Effector memory CD4-positive, alpha-beta T cell (primary cell): ENCODE data around the gene EIF2D.
"Not testable (repeated sequence)": the region's sequence is repeated elsewhere in the genome, so short reads cannot be mapped to it uniquely, and the experiment has no call there.

ENCODE experiments used
- DNase-seq, 3 donors: peaks; one replicate each; pipeline ENCODE4 v3.0.0-alpha.2; 2020
- H3K27ac ChIP-seq: 2 replicates; pipeline ENCODE4 v1.7.0; 2013; ENCODE audit warnings: mild to moderate bottlenecking, low read length, moderate library complexity; ENCODE audit not compliant: insufficient read depth, poor library complexity, severe bottlenecking
- H3K27me3 ChIP-seq: replicated peaks from 2 replicates; pipeline ENCODE4 v1.7.0; 2013; ENCODE audit warnings: mild to moderate bottlenecking, low read length; ENCODE audit not compliant: insufficient read depth, control insufficient read depth, poor library complexity, severe bottlenecking
- H3K36me3 ChIP-seq: 2 replicates; pipeline ENCODE4 v1.7.0; 2013; ENCODE audit warnings: mild to moderate bottlenecking, low read length, moderate library complexity; ENCODE audit not compliant: control insufficient read depth, insufficient read depth
- H3K4me1 ChIP-seq: 2 replicates; pipeline ENCODE4 v1.7.0; 2013; ENCODE audit warnings: low read length, mild to moderate bottlenecking; ENCODE audit not compliant: control insufficient read depth, insufficient read depth, poor library complexity, severe bottlenecking
- H3K4me3 ChIP-seq: 2 replicates; pipeline ENCODE4 v1.7.0; 2013; ENCODE audit warnings: low read length, low read depth, mild to moderate bottlenecking; ENCODE audit not compliant: insufficient read depth, poor library complexity, severe bottlenecking
- H3K9me3 ChIP-seq: 2 replicates; pipeline ENCODE4 v1.7.0; 2013; ENCODE audit warnings: mild to moderate bottlenecking, low read length, moderate library complexity; ENCODE audit not compliant: control insufficient read depth

EIF2D gene

DNA sequence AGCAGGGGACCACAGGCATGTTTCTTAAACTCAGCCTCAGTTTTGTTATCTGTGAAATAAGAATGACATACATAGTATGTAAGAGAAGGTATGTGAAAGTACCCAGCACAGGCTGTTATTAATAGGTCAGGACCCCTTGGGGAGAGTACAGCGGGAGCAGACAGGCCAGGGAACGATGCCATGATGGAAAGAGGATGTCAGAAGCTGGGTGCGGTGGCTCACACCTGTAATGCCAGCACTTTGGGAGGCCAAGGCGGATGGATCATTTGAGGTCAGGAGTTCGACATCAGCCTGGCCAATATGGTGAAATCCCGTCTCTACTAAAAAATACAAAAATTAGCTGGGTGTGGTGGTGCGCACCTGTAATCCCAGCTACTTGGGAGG, 31.2 kb downstream of the EIF2D start:
- H3K4me1 ChIP-seq = peaks cover 75% of the 10 kb centered on the region

DNA sequence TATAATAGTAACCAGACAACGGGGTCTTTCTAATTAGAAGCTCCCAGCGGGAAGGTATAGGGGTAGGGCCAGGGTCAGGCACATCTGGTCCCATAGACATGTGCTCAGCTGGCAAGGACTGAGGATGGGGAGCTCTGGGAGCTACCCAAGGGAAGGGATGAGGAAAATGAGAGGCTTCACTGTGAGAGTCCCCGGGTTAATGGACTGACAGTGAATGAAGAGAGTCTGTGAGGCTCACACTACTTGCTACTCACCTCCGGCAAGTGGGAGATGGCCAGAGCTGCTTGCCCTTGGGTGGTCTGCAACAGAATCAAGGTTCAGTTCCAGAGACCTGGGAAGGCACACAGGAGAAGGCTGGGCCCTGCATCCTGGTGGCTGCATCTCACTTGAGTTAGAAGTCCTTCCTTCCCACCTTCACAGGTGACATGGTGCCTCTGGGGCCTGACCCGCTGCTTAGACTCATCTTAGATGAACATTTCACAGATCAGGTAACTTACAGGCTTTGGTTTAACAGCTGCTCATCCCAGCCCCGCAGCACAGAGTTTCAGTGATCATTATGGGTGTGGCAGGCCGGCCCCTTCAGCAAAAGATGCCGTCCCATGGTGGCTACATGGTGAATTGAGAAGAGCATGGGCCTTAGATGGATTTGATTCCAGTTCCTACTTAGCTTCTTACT, 31.7 kb downstream of the EIF2D start:
- Histone ChIP-seq H3K36me3 (peaks cover 26% of the 10 kb centered on the region), H3K27ac (peak overlapping the region; percentile 93), H3K9me3 (no peaks in the 10 kb centered on the region), H3K27me3 (no peaks in the 10 kb centered on the region), H3K4me3 (peak overlapping the region; percentile 35), H3K4me1 (peaks cover 80% of the 10 kb centered on the region)
- no peak for DNase-seq

More for the DNA sequence above, 31.2 kb downstream of the EIF2D start:
- H3K27ac ChIP-seq = peak overlapping the region; percentile 93
- not testable (repeated sequence) for H3K27me3 ChIP-seq, H3K9me3 ChIP-seq, DNase-seq
- peaks cover 32% of the 10 kb centered on the region for H3K36me3 ChIP-seq
- H3K4me3 ChIP-seq = peak overlapping the region; percentile 35

DNA sequence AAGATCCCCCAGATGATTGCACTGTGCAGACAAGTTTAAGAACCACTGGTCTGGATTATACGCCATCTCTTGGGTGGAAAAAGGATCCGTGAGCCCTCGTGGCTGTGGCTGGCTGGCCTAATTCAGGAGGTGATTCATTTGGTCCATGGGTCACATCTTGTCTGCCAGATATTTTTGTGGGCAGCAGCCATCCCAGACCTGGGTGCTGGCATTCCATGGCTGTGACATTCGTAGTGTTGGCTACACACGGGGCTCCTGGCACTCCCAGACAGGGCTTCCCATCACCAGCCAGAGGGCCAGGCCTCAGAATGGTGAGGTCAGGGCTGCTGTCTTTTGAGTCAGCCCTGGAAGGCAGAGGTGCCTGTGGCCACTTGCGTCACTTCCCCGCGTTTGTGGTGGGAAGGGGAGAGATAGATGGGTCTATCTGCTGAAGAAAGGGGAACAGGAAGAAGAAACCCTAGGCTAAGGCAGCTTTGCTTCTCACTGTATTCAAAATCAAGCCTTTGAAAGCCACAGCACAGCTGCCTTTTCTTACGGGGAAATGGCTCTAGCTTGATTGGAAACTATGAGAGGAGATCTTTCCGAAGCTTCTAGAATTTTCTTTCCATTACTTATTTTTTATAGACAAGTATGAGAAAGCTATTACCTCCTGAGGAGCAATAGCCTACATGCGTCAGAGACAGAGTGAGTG, 32.4 kb downstream of the EIF2D start:
- Histone ChIP-seq H3K27me3 (no peaks in the 10 kb centered on the region), H3K27ac (peak overlapping the region; percentile 93), H3K9me3 (no peaks in the 10 kb centered on the region), H3K36me3 (peaks cover 19% of the 10 kb centered on the region), H3K4me3 (peak overlapping the region; percentile 35), H3K4me1 (peaks cover 84% of the 10 kb centered on the region)
- peak; percentile 84 to 86 (median 85) for DNase-seq

DNA sequence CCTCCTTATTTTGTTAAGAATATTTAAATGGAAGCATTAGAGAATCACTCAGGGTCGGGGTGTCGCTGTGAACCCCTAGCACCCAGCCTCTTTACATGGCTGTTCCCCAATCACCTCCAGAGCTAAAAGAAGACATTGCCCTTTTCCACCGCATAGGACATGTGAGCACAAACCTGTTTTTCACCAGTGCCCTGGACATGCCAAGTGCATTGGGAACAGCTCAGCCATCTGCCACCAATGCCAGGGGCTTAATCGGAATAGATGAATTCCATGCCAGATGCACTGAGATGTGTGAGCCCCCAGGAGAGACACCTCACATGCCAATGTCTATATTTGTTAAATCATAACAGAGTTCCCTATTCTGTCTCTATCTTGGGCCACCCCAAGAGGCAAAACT, 33.3 kb downstream of the EIF2D start:
- H3K4me1 ChIP-seq = peaks cover 90% of the 10 kb centered on the region
- H3K4me3 ChIP-seq = peak overlapping the region; percentile 11
- DNase-seq = no peak

DNA sequence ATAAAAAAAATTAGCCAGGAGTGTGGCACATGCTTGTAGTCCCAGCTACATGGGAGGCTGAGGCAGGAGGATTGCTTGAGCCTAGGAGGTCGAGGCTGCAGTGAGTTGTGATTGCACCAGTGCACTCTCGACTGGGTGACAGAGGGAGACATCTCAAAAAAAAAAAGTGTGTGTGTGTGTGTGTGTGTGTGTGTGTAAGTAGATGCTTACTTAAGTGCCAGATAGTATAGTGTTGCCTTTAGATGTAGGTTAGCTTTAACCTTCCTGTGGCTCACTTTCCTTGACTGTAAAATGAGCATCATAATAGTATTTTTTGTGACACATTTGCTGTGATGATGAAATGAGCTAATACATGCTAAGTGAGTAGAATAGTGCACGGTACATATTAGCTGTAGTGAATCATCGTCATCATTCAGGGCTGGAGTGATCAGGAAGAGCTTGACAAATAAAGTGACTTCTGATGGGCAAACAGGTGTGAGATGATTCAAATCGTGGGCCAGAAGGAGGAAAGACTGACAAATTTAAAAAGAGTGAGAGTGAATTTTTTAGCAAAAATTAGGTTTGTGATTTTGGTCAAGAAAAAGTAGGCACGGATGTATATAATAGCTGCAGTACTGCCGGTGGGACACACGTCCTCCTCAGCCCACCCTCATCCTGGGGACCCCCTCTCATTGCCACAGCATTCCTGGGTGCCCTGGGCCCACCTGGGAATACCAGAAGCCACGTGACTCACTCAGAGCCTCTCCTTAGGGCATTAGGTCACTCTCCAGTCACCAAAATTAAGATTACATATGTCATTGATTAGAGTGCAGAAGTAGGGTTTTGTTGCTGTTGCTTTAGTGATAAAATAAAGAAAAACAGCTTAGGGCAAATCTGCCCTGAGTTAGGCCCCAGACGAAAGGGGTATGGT, 33.9 kb downstream of the EIF2D start:
- no peak for DNase-seq
- peaks cover 4% of the 10 kb centered on the region for H3K36me3 ChIP-seq
- peaks cover 90% of the 10 kb centered on the region for H3K4me1 ChIP-seq
- no peaks in the 10 kb centered on the region for H3K27me3 ChIP-seq
- peak overlapping the region; percentile 93 for H3K27ac ChIP-seq
- no peaks in the 10 kb centered on the region for H3K9me3 ChIP-seq
- no peak overlapping the region for H3K4me3 ChIP-seq

More for the DNA sequence above, 33.3 kb downstream of the EIF2D start:
- peak overlapping the region; percentile 93 for H3K27ac ChIP-seq
- H3K36me3 ChIP-seq = peaks cover 10% of the 10 kb centered on the region
- no peaks in the 10 kb centered on the region for H3K27me3 ChIP-seq
- no peaks in the 10 kb centered on the region for H3K9me3 ChIP-seq

DNA sequence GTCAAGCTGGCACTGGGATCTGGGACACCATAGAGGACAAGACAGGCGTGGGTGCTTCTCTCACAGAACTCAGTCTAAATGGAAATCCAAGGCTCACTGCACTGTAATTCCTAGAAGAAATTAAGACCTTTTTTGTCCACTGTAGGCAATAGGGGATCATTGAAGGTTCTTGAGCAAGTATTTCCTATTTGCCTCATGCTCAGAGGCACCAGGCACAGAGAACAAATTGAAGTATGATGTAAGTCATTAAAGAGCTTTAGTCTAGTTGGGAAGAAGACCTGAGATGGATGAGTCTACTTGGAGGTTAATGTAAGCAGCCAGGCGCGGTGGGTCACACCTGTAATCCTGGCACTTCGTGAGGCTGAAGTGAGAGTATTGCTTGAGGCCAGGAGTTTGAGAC, 34.6 kb downstream of the EIF2D start:
- Histone ChIP-seq H3K27me3 (no peaks in the 10 kb centered on the region), H3K4me1 (peaks cover 87% of the 10 kb centered on the region), H3K4me3 (no peak overlapping the region), H3K27ac (peak overlapping the region; percentile 93), H3K9me3 (no peaks in the 10 kb centered on the region), H3K36me3 (peaks cover 2% of the 10 kb centered on the region)
- no peak for DNase-seq

DNA sequence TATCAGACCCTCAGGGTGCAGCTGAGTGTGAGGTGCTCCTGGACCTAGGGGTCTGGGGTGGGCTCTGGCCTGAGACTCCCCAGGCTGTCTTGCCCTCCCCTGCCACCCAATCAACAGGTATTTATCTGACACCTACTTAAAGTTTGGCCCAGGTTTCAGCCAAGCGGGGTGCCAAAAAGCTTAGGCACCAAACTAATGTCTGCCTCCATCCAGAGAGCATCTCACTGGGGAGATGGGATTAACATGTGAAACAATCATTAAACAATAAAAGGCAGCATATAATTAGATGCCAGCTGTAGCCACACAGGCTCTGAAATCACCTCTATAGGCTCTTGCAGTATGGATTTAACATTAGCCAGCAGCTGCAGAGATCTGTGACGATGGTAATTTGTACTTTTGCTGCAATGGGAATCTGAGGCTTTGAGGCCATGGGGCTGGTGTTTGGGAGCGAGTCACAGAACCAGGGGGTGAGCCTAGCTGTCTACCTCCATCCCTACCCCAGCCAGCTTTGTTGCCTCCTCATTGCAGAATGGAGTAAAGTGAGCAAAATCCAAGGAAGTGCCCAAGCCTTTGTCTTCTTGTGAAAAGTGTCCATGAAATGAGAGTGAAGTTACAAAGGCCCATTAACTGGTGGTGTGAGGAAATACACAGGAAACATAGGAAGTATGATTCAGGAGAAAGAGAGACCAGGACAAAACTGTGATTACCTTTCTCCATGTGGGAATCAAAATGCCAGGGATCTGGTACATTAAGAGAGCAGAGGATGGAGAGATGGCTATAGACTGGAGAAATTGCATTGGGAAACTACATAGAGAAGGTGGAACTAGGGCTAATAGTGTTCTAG, 36.1 kb downstream of the EIF2D start:
- DNase-seq = no peak
- peak overlapping the region; percentile 93 for H3K27ac ChIP-seq
- H3K4me3 ChIP-seq = peak overlapping the region; percentile 11
- peaks cover 17% of the 10 kb centered on the region for H3K36me3 ChIP-seq
- H3K27me3 ChIP-seq = no peaks in the 10 kb centered on the region
- peaks cover 83% of the 10 kb centered on the region for H3K4me1 ChIP-seq
- H3K9me3 ChIP-seq = no peaks in the 10 kb centered on the region

DNA sequence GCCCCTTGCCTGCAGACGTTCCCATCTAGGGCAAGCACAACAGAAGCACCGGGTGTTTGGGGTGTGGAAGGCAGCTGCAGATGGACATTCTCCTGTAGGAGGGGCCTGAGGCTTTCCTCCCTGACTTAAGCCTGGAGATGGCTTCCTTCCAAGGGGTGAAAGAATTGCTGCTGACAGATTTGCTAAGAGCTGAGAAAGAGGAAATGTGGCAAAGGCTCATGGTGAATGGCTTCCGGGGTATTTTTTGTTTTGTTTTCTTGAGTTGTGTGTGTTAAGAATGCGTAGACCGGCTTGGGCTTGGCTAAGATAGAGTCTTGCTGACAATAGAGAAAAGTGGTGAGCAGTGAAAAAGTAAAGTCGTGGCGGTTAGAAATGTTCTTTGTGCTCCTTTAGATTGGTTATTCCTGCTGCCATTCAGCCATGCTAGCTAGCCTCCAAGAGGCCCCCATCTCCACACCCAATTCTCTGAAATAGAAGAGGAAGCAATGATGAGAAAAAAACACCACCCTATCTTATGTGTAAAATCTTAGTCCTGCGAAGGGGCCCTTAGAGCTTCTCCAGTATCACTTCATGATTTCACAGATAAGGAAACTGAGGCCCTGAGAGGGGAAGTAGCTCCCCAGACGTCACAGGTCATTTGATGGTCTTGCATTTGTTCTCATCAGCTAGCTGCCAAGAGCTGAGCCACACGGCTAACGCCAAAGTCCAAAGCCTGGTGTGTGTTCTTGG, 36.9 kb downstream of the EIF2D start:
- H3K27ac ChIP-seq = peak overlapping the region; percentile 93
- no peaks in the 10 kb centered on the region for H3K27me3 ChIP-seq
- H3K4me3 ChIP-seq = peak overlapping the region; percentile 11
- peaks cover 24% of the 10 kb centered on the region for H3K36me3 ChIP-seq
- H3K4me1 ChIP-seq = peaks cover 82% of the 10 kb centered on the region
- DNase-seq = peak in 2 of 3 donors; percentile 42 to 43
- H3K9me3 ChIP-seq = no peaks in the 10 kb centered on the region

DNA sequence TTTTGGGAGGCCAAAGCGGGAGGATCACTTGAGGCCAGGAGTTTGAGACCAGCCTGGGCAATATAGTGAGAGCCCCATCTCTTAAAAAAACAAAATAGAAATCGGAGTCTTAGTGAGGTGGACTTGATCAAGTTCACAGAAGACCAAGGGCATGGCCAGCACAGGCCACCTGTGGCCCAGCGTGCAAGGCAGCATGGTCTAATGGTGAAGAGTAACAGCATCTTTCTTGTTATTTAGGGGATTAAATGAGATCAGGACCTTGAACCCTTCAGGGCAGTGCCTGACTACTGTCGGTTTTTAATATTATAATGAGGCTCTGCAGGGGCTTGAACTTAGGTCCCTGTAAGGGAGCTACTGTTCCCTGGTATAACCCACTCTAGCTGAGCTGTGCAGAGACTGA, 38.5 kb downstream of the EIF2D start:
- no peak for DNase-seq
- Histone ChIP-seq H3K27ac (peak overlapping the region; percentile 93), H3K4me1 (peaks cover 82% of the 10 kb centered on the region), H3K36me3 (peaks cover 28% of the 10 kb centered on the region), H3K9me3 (no peaks in the 10 kb centered on the region), H3K27me3 (no peaks in the 10 kb centered on the region), H3K4me3 (no peak overlapping the region)
